PC-3 (cell line): ENCODE data around the gene PSMB5. TPM values are rescaled to one million over a fixed set of nuclear protein-coding genes. Genes with fewer than 3 reads are reported as not detected.

Experiments used
- ATAC-seq: fragments of 200-7000 bp; cut with Tn5 transposase; 2 replicates; pipeline ENCODE4 v1.9.1; 2020; ENCODE audit warnings: mild to moderate bottlenecking, moderate library complexity
- BruUV-seq: library from RNA; stranded (reverse); fragments of 400-500 nt; replicated peaks from 2 replicates; lab custom pipeline; 2021; lab: Mats Ljungman, UMichigan
- CTCF ChIA-PET: fragments of 300-600 bp; sonication (Branson Sonifier 250); formaldehyde crosslinking; loops from one replicate; lab custom pipeline; 2022; ENCODE audit warnings: antibody characterized with exemption; lab: Charles Lee
- POLR2A ChIA-PET: fragments of 300-600 bp; sonication (Branson Sonifier 250); formaldehyde crosslinking; loops from one replicate; lab custom pipeline; 2022; ENCODE audit warnings: antibody characterized with exemption; ENCODE audit not compliant: unreplicated experiment; lab: Charles Lee
- DNase-seq: peaks from one replicate; pipeline ENCODE4 v3.0.0-alpha.2; 2015
- H2AFZ ChIP-seq: fragments of 300-600 bp; sonication (generic); 2 replicates; pipeline ENCODE4 v1.6.0; 2016; ENCODE audit warnings: antibody characterized with exemption, low read length
- H3F3A ChIP-seq: fragments of 300-600 bp; sonication (generic); one replicate; pipeline ENCODE4 v1.6.0; 2017; ENCODE audit warnings: antibody characterized with exemption, low read length, control low read depth, mild to moderate bottlenecking; ENCODE audit not compliant: unreplicated experiment
- H3K27ac ChIP-seq: fragments of 300-600 bp; sonication (generic); 2 replicates; pipeline ENCODE4 v1.5.1; 2016; ENCODE audit warnings: mild to moderate bottlenecking, low read length
- H3K27me3 ChIP-seq: fragments of 300-600 bp; sonication (generic); 2 replicates; pipeline ENCODE4 v1.6.1; 2016; ENCODE audit warnings: low read length, mixed read lengths
- H3K36me3 ChIP-seq: fragments of 300-600 bp; sonication (generic); 2 replicates; pipeline ENCODE4 v1.6.1; 2016; ENCODE audit warnings: low read depth, mixed run types, low read length, mixed read lengths
- H3K4me1 ChIP-seq: fragments of 300-600 bp; sonication (generic); 2 replicates; pipeline ENCODE4 v1.5.1; 2016; ENCODE audit warnings: low read length; ENCODE audit not compliant: insufficient read depth
- H3K4me2 ChIP-seq: fragments of 300-600 bp; sonication (generic); 2 replicates; pipeline ENCODE4 v1.6.0; 2016; ENCODE audit warnings: low read length
- H3K4me3 ChIP-seq: fragments of 300-600 bp; sonication (generic); 2 replicates; pipeline ENCODE4 v1.5.1; 2016; ENCODE audit warnings: mild to moderate bottlenecking, low read length, mixed read lengths
- H3K79me2 ChIP-seq: fragments of 300-600 bp; sonication (generic); 2 replicates; pipeline ENCODE4 v1.6.1; 2017; ENCODE audit warnings: low read length, mixed read lengths
- H3K9ac ChIP-seq: fragments of 300-600 bp; sonication (generic); 2 replicates; pipeline ENCODE4 v1.6.0; 2016; ENCODE audit warnings: mild to moderate bottlenecking, low read length
- H3K9me2 ChIP-seq: fragments of 300-600 bp; sonication (generic); replicated peaks from 2 replicates; pipeline ENCODE4 v1.6.1; 2016; ENCODE audit warnings: mixed run types, low read length, mixed read lengths
- H3K9me3 ChIP-seq: fragments of 300-600 bp; sonication (generic); 2 replicates; pipeline ENCODE4 v1.6.1; 2016; ENCODE audit warnings: low read length, mixed read lengths
- H4K20me1 ChIP-seq: fragments of 300-600 bp; sonication (generic); 2 replicates; pipeline ENCODE4 v1.6.1; 2016; ENCODE audit warnings: low read length, mixed read lengths
- CTCF ChIP-seq: fragments of 300-600 bp; sonication (generic); conservative IDR thresholded peaks from 2 replicates; pipeline ENCODE4 v1.5.1; 2017; ENCODE audit warnings: antibody characterized with exemption, low read depth, mild to moderate bottlenecking, low read length
- EZH2 ChIP-seq: fragments of 300-600 bp; sonication (generic); IDR thresholded peaks from one replicate; pipeline ENCODE4 v1.6.1; 2017; ENCODE audit warnings: antibody characterized with exemption, mild to moderate bottlenecking, low read length; ENCODE audit not compliant: unreplicated experiment
- EZH2phosphoT487 ChIP-seq: fragments of 300-600 bp; sonication (generic); IDR thresholded peaks from 2 replicates; pipeline ENCODE4 v1.6.1; 2018; ENCODE audit warnings: mild to moderate bottlenecking, antibody characterized with exemption, low read length, borderline replicate concordance
- intact Hi-C: fragments of 100-400 bp; cut with micrococcal nuclease; formaldehyde crosslinking; loops from 2 replicates; pipeline ENCODE4 v1.9.0; 2023
- total RNA-seq: library from RNA; depleted of rRNA; stranded (reverse); fragments of >200 nt; gene quantifications from 2 replicates; pipeline ENCODE4 v1.2.3, GENCODE V29; 2014

The PSMB5 gene
- total RNA-seq, 1 experiment from 2014 or later = 424 TPM

- Histone ChIP-seq H3F3A (peaks cover 14% of the 10 kb centered on the region), H3K9ac (no peak overlapping the region), H3K4me1 (peaks cover 32% of the 10 kb centered on the region), H2AFZ (no peak overlapping the region), H3K79me2 (peaks cover 34% of the 10 kb centered on the region), H3K9me2 (no peaks in the 10 kb centered on the region), H3K27me3 (no peaks in the 10 kb centered on the region), H3K4me2 (no peak overlapping the region), H3K36me3 (peaks cover 73% of the 10 kb centered on the region), H4K20me1 (peaks cover 26% of the 10 kb centered on the region), H3K27ac (no peak overlapping the region), H3K4me3 (no peak overlapping the region), H3K9me3 (no peaks in the 10 kb centered on the region)
- ChIA-PET POLR2A (no interaction called here), CTCF (interaction anchor here (1.7 to 2.0 kb wide), 2 partner anchors 8 to 77 kb away, joined by 4 to 7 read pairs; no protein-coding TSS in a partner anchor)
- DNase-seq (no peak), ATAC-seq (no peak)
- TF ChIP-seq CTCF (no peak), EZH2phosphoT487 (no peak), EZH2 (no peak)
- intact Hi-C loops = loop anchor here (5.0 kb wide), 1 partner anchor 506 kb away; no protein-coding TSS in a partner anchor
- no TSS peak for BruUV-seq
These were observed 28.9 kb upstream of the PSMB5 start for GRCh38 chr14:23063601-23064000.

GRCh38 chr14:23062002-23062401 is 27.3 kb upstream of the PSMB5 start:
- peaks cover 14% of the 10 kb centered on the region; the same call in 1 of the 2 replicates for H4K20me1 ChIP-seq

More at GRCh38 chr14:23062002-23062401, 27.3 kb upstream of the PSMB5 start:
- POLR2A ChIA-PET = interaction anchor here (0.5 kb wide), 1 partner anchor 20 kb away, joined by 3 read pairs; no protein-coding TSS in a partner anchor
- H2AFZ ChIP-seq = no peak overlapping the region
- H3K27me3 ChIP-seq = no peaks in the 10 kb centered on the region
- no peak overlapping the region for H3K27ac ChIP-seq
- H3K9me2 ChIP-seq = no peaks in the 10 kb centered on the region
- BruUV-seq = no TSS peak
- intact Hi-C loops = loop anchor here (5.0 kb wide), 1 partner anchor 505 kb away; no protein-coding TSS in a partner anchor
- DNase-seq (peak; percentile 96), ATAC-seq (peak; percentile 37)
- peaks cover 19% of the 10 kb centered on the region for H3K79me2 ChIP-seq
- peaks cover 25% of the 10 kb centered on the region for H3K4me1 ChIP-seq
- H3K4me3 ChIP-seq = no peak overlapping the region
- no peak for TF ChIP-seq EZH2
- TF ChIP-seq CTCF = no peak
- no peak for TF ChIP-seq EZH2phosphoT487
- H3K36me3 ChIP-seq = peaks cover 61% of the 10 kb centered on the region
- no peaks in the 10 kb centered on the region for H3K9me3 ChIP-seq
- peak overlapping the region; percentile 14; the same call in 1 of the 2 replicates for H3K4me2 ChIP-seq
- no peak overlapping the region for H3K9ac ChIP-seq
- CTCF ChIA-PET = interaction anchor here (1.2 to 2.0 kb wide), 3 partner anchors 10 to 76 kb away, joined by 4 to 7 read pairs (median 4); partner anchors contain the start of genes ACIN1 and C14orf119
- peaks cover 15% of the 10 kb centered on the region for H3F3A ChIP-seq
